ENCODE data around the gene OR2AT4.
"Not testable (repeated sequence)": the region's sequence is repeated elsewhere in the genome, so short reads cannot be mapped to it uniquely, and the experiment has no call there.

Gene OR2AT4

GRCh38 chr11:75047191-75047590 lies 49.5 kb downstream of the OR2AT4 start:
- no peak overlapping the region for H3K27ac ChIP-seq
- H3K27me3 ChIP-seq, result peaks cover 1% of the 10 kb centered on the region
- TF ChIP-seq CTCF (IDR thresholded peaks at IDR 0.05), result no peak
- no peak overlapping the region for H3K4me3 ChIP-seq (ENCODE audit: low read depth in 1 of 2, low read length in 1 of 2)
- no peaks in the 10 kb centered on the region for H3K4me1 ChIP-seq (ENCODE audit: control insufficient read depth in 1 of 2, insufficient read depth in 1 of 2, low read depth in 1 of 2, low read length in 1 of 2)
- H3K9me3 ChIP-seq, result no peaks in the 10 kb centered on the region
- H3K36me3 ChIP-seq, result no peaks in the 10 kb centered on the region

DNA sequence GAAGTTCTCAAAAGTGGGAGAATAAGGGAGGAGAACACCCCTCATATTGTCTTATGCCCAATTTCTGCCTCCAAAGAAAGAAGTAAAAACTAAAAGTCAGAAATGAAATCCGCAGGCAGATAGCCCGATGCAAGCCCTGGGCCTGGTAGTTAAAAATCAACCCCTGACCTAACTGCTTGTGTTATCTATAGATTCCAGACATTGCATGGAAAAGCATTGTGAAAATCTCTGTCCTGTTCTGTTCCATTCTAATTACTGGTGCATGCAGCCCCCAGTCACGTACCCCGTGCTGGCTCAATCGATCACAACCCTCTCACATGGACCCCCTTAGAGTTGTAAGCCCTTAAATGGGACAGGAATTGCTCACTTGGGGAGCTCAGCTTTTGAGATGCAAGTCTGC lies 50.0 kb downstream of the OR2AT4 start:
- H3K27me3 ChIP-seq; H3K36me3 ChIP-seq; H3K27ac ChIP-seq; H3K4me3 ChIP-seq (ENCODE audit: low read depth in 1 of 2, low read length in 1 of 2); H3K4me1 ChIP-seq (ENCODE audit: control insufficient read depth in 1 of 2, insufficient read depth in 1 of 2, low read depth in 1 of 2, low read length in 1 of 2); H3K9me3 ChIP-seq: not testable (repeated sequence)

DNA sequence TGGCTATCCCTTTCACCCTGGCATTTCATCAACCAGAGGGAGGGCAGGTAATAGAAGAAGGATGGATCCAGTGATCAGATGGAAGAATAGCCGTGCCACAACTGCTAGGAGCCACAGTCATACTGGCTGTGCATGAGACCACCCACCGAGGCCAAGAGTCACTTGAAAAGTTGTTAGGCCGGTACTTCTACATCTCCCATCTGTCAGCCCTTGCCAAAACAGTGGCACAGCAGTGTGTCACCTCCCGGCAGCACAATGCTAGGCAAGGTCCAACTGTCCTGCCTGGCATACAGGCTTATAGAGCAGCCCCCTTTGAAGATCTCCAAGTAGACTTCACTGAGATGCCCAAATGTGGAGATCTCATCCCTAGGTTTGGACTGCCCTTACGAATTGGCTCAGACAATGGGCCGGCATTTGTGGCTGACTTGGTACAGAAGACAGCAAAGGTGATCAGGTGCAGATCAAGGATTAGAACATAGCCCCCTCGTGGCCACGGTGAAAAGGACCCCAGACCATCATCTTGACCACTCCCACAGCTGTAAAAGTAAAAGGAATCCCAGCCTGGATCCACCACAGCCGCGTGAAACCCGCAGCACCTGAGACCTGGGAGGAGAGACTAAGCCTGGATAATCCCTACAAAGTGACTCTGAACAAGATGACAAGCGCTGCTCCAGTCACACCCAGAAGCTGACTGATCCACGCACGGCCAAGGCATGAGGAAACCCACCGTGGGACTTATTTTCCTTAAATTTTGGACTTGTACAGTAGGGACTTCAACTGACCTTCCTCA lies 52.1 kb downstream of the OR2AT4 start:
- H3K4me3 ChIP-seq (ENCODE audit: low read depth in 1 of 2, low read length in 1 of 2); H3K27ac ChIP-seq; H3K27me3 ChIP-seq; H3K9me3 ChIP-seq; H3K4me1 ChIP-seq (ENCODE audit: control insufficient read depth in 1 of 2, insufficient read depth in 1 of 2, low read depth in 1 of 2, low read length in 1 of 2); H3K36me3 ChIP-seq: not testable (repeated sequence)

DNA sequence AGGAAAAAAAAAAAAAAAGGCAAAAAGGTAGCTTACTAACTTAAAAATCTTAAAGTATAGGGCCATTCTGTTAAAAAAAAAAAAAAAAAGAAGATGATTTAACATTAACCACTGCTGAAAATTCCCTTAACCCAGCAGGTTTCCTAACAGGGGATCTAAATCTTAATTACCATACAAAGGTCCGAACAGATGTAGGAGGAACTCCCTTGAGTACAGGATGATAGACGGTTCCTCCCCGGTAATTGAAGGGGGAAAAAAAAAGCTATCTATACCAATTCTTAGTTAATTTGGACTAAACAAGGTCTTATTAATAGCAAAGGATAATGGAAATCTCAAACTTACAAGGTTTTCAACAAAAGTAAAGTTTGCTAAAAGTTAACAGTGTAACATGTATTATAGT lies 54.9 kb downstream of the OR2AT4 start:
- H3K9me3 ChIP-seq; H3K36me3 ChIP-seq; H3K4me1 ChIP-seq (ENCODE audit: control insufficient read depth in 1 of 2, insufficient read depth in 1 of 2, low read depth in 1 of 2, low read length in 1 of 2); H3K27me3 ChIP-seq; H3K4me3 ChIP-seq (ENCODE audit: low read depth in 1 of 2, low read length in 1 of 2); H3K27ac ChIP-seq: not testable (repeated sequence)

DNA sequence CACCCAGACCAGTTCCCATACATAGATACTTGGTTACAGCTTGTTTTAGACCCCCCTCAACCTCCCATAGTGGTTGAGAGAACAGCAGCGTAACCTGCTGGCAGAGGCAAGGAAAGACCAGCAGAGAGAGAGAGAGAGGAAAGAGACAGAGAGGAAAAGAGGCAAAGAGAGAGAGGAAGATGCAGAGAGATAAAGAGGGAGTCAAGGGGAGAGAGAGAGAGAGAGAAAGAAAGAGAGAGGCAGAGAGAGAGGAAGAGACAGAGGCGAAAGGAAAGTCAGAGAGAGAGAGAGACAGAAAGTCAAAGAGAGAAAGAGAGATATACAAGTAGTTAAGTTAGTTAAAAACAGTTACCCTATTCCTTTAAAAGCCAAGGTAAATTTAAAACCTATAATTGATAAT lies 55.4 kb downstream of the OR2AT4 start:
- Histone ChIP-seq H3K9me3 (no peaks in the 10 kb centered on the region), H3K4me3 (ENCODE audit: low read depth in 1 of 2, low read length in 1 of 2) (no peak overlapping the region), H3K27me3 (no peaks in the 10 kb centered on the region), H3K4me1 (ENCODE audit: control insufficient read depth in 1 of 2, insufficient read depth in 1 of 2, low read depth in 1 of 2, low read length in 1 of 2) (no peaks in the 10 kb centered on the region), H3K27ac (no peak overlapping the region), H3K36me3 (no peaks in the 10 kb centered on the region)
- no peak for TF ChIP-seq CTCF (IDR thresholded peaks at IDR 0.05)

DNA sequence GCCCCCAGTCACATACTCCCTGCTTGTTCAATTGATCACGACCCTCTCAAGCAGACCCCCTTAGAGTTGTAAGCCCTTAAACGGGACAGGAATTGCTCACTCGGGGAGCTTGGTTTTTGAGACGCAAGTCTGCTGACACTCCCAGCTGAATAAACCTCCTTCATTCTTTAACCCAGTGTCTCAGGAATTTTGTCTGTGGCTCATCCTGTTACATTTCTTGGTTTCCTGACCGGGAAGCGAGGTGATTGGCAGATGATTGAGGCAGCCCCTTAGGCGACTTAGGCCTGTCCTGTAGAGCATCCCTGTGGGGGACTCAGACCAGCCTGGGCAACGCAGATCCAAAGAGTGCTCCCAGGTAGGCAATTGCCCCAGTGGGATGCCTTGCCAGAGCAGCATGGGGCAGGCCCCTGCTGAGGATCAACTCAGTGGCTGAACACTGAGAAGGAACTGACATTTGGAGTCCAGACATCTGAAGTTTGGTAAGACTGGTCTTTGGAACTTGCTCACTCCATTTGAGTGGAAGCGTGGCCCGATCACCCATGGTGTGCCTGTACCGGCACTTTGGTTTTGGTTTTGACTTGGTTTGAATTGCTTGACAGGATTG lies 56.4 kb downstream of the OR2AT4 start:
- Histone ChIP-seq H3K27ac (no peak overlapping the region), H3K27me3 (no peaks in the 10 kb centered on the region), H3K4me3 (ENCODE audit: low read depth in 1 of 2, low read length in 1 of 2) (no peak overlapping the region), H3K4me1 (ENCODE audit: control insufficient read depth in 1 of 2, insufficient read depth in 1 of 2, low read depth in 1 of 2, low read length in 1 of 2) (no peaks in the 10 kb centered on the region), H3K9me3 (no peaks in the 10 kb centered on the region), H3K36me3 (no peaks in the 10 kb centered on the region)
- TF ChIP-seq CTCF (IDR thresholded peaks at IDR 0.05), result no peak

- H3K9me3 ChIP-seq, result no peaks in the 10 kb centered on the region
- no peak for TF ChIP-seq CTCF (IDR thresholded peaks at IDR 0.05)
- H3K27ac ChIP-seq, result no peak overlapping the region
- H3K36me3 ChIP-seq, result no peaks in the 10 kb centered on the region
- H3K4me3 ChIP-seq (ENCODE audit: low read depth in 1 of 2, low read length in 1 of 2), result no peak overlapping the region
- H3K4me1 ChIP-seq (ENCODE audit: control insufficient read depth in 1 of 2, insufficient read depth in 1 of 2, low read depth in 1 of 2, low read length in 1 of 2), result no peaks in the 10 kb centered on the region
- H3K27me3 ChIP-seq, result no peaks in the 10 kb centered on the region
These were observed 60.6 kb downstream of the OR2AT4 start for GRCh38 chr11:75035911-75036565.
